ENCODE results near the gene CGB2. TPM values are rescaled to one million over a fixed set of nuclear protein-coding genes. Genes with fewer than 3 reads are reported as not detected.
A peak's percentile ranks its signal among the peaks of the same experiment; 100 is the strongest.

Gene CGB2
- total RNA-seq, 6 donors from 2014 or later, result not detected

- ATAC-seq (ENCODE audit: low FRiP score in 2 of 2) (no peak), DNase-seq (no peak)
- Histone ChIP-seq H3K27me3 (no peaks in the 10 kb centered on the region), H3K4me1 (no peaks in the 10 kb centered on the region), H3K36me3 (peaks cover 22 to 84% (median 49%) of the 10 kb centered on the region in 4 donors), H3K27ac (no peak overlapping the region), H3K9me3 (no peaks in the 10 kb centered on the region), H3K4me3 (no peak overlapping the region)
- no peak for TF ChIP-seq POLR2A (IDR thresholded peaks at IDR 0.05)
- no peak for TF ChIP-seq POLR2AphosphoS5 (IDR thresholded peaks at IDR 0.05)
- WGBS, 2 donors, result 91 to 95% methylated on average over 7 of the region's 7 CpGs
Measured at GRCh38 chr19:49004964-49005614, 26.6 kb upstream of the CGB2 start.

- no peak for ATAC-seq (ENCODE audit: low FRiP score in 2 of 2)
- Histone ChIP-seq H3K4me3 (no peak overlapping the region), H3K36me3 (peaks cover 22 to 96% (median 62%) of the 10 kb centered on the region in 4 donors), H3K27ac (no peak overlapping the region), H3K9me3 (no peaks in the 10 kb centered on the region), H3K4me1 (no peaks in the 10 kb centered on the region), H3K27me3 (no peaks in the 10 kb centered on the region)
- DNase-seq, result peak in 1 of 2 donors; percentile 82
- no peak for TF ChIP-seq POLR2A (IDR thresholded peaks at IDR 0.05)
- no peak for TF ChIP-seq CTCF (IDR thresholded peaks at IDR 0.05)
- no peak for TF ChIP-seq POLR2AphosphoS5 (IDR thresholded peaks at IDR 0.05)
- no peak for TF ChIP-seq EP300 (IDR thresholded peaks at IDR 0.05)
- WGBS, 2 donors, result 89 to 91% methylated on average over 8 to 22 of the region's 22 CpGs
Measured at GRCh38 chr19:49006905-49007304, 24.8 kb upstream of the CGB2 start.

GRCh38 chr19:49009828-49010227 lies 21.9 kb upstream of the CGB2 start:
- ATAC-seq (ENCODE audit: low FRiP score in 2 of 2) (no peak), DNase-seq (peak in 1 of 2 donors; percentile 53)
- no peaks in the 10 kb centered on the region for H3K27me3 ChIP-seq
- no peak overlapping the region for H3K27ac ChIP-seq
- WGBS, 2 donors, result 95 to 96% methylated on average over 14 to 18 of the region's 18 CpGs
- H3K9me3 ChIP-seq, result no peaks in the 10 kb centered on the region
- no peaks in the 10 kb centered on the region for H3K4me1 ChIP-seq
- TF ChIP-seq CTCF (IDR thresholded peaks at IDR 0.05) (no peak), POLR2AphosphoS5 (IDR thresholded peaks at IDR 0.05) (no peak)
- peaks cover 22 to 91% (median 57%) of the 10 kb centered on the region in 4 donors for H3K36me3 ChIP-seq
- H3K4me3 ChIP-seq, result no peak overlapping the region

GRCh38 chr19:49010453-49010852 lies 21.2 kb upstream of the CGB2 start:
- 92 to 93% methylated on average over 14 to 18 of the region's 18 CpGs for WGBS, 2 donors
- no peak for TF ChIP-seq CTCF (IDR thresholded peaks at IDR 0.05)
- TF ChIP-seq POLR2A (IDR thresholded peaks at IDR 0.05), result no peak
- no peak for TF ChIP-seq EP300 (IDR thresholded peaks at IDR 0.05)
- TF ChIP-seq POLR2AphosphoS5 (IDR thresholded peaks at IDR 0.05), result no peak
- Histone ChIP-seq H3K9me3 (no peaks in the 10 kb centered on the region), H3K27me3 (no peaks in the 10 kb centered on the region), H3K27ac (no peak overlapping the region), H3K4me1 (no peaks in the 10 kb centered on the region), H3K4me3 (no peak overlapping the region), H3K36me3 (peaks cover 16 to 91% (median 55%) of the 10 kb centered on the region in 4 donors)
- DNase-seq, result peak in 1 of 2 donors; percentile 53
- ATAC-seq (ENCODE audit: low FRiP score in 2 of 2), result no peak

GRCh38 chr19:49011194-49011593 lies 20.5 kb upstream of the CGB2 start:
- DNase-seq, result peak in 1 of 2 donors; percentile 48
- TF ChIP-seq POLR2AphosphoS5 (IDR thresholded peaks at IDR 0.05) (no peak), POLR2A (IDR thresholded peaks at IDR 0.05) (no peak), CTCF (IDR thresholded peaks at IDR 0.05) (no peak), EP300 (IDR thresholded peaks at IDR 0.05) (no peak)
- ATAC-seq (ENCODE audit: low FRiP score in 2 of 2), result peak in 1 of 2 donors; percentile 20
- peaks cover 15 to 91% (median 51%) of the 10 kb centered on the region in 4 donors for H3K36me3 ChIP-seq
- H3K4me1 ChIP-seq, result no peaks in the 10 kb centered on the region
- H3K27ac ChIP-seq, result no peak overlapping the region
- 75 to 85% methylated on average over 4 to 17 of the region's 17 CpGs for WGBS, 2 donors
- H3K27me3 ChIP-seq, result no peaks in the 10 kb centered on the region
- H3K4me3 ChIP-seq, result no peak overlapping the region
- no peaks in the 10 kb centered on the region for H3K9me3 ChIP-seq

Data from upper lobe of left lung (tissue), 6 donors.